ENCODE measurements around the gene ST8SIA2.
"Not testable (repeated sequence)": the region's sequence is repeated elsewhere in the genome, so short reads cannot be mapped to it uniquely, and the experiment has no call there.

ST8SIA2 gene

GRCh38 chr15:92463352-92463751, 69.7 kb downstream of the ST8SIA2 start:
- no peak for TF ChIP-seq POLR2A (IDR thresholded peaks at IDR 0.05; ENCODE audit: low read length)
- TF ChIP-seq GATA1 (IDR thresholded peaks at IDR 0.05; ENCODE audit: low read depth, low read length), result no peak
- DNase-seq, result no peak

- no peak for DNase-seq
- TF ChIP-seq GATA1 (IDR thresholded peaks at IDR 0.05; ENCODE audit: low read depth, low read length), result no peak
- TF ChIP-seq POLR2A (IDR thresholded peaks at IDR 0.05; ENCODE audit: low read length), result no peak
Observed at GRCh38 chr15:92463826-92464225, 70.1 kb downstream of the ST8SIA2 start.

- no peak for TF ChIP-seq POLR2A (IDR thresholded peaks at IDR 0.05; ENCODE audit: low read length)
- no peak for TF ChIP-seq GATA1 (IDR thresholded peaks at IDR 0.05; ENCODE audit: low read depth, low read length)
- DNase-seq, result no peak
Observed at GRCh38 chr15:92466834-92467233, 73.2 kb downstream of the ST8SIA2 start.

GRCh38 chr15:92467245-92467644, 73.6 kb downstream of the ST8SIA2 start:
- TF ChIP-seq GATA1 (IDR thresholded peaks at IDR 0.05; ENCODE audit: low read depth, low read length) (no peak), POLR2A (IDR thresholded peaks at IDR 0.05; ENCODE audit: low read length) (no peak)
- DNase-seq, result no peak

- no peak for TF ChIP-seq POLR2A (IDR thresholded peaks at IDR 0.05; ENCODE audit: low read length)
- no peak for TF ChIP-seq GATA1 (IDR thresholded peaks at IDR 0.05; ENCODE audit: low read depth, low read length)
- DNase-seq, result no peak
Observed at GRCh38 chr15:92468991-92469390, 75.3 kb downstream of the ST8SIA2 start.

- TF ChIP-seq POLR2A (IDR thresholded peaks at IDR 0.05; ENCODE audit: low read length) (no peak), GATA1 (IDR thresholded peaks at IDR 0.05; ENCODE audit: low read depth, low read length) (no peak)
- no peak for DNase-seq
Observed at GRCh38 chr15:92471288-92471687, 77.6 kb downstream of the ST8SIA2 start.

- DNase-seq, result no peak
- TF ChIP-seq GATA1 (IDR thresholded peaks at IDR 0.05; ENCODE audit: low read depth, low read length) (no peak), POLR2A (IDR thresholded peaks at IDR 0.05; ENCODE audit: low read length) (no peak)
Observed at GRCh38 chr15:92473756-92474155, 80.1 kb downstream of the ST8SIA2 start.

- not testable (repeated sequence) for DNase-seq
Observed at GRCh38 chr15:92479730-92480129, 86.0 kb downstream of the ST8SIA2 start.

- no peak for TF ChIP-seq POLR2A (IDR thresholded peaks at IDR 0.05; ENCODE audit: low read length)
- TF ChIP-seq GATA1 (IDR thresholded peaks at IDR 0.05; ENCODE audit: low read depth, low read length), result no peak
Observed at GRCh38 chr15:92480361-92480760, 86.7 kb downstream of the ST8SIA2 start.

GRCh38 chr15:92485441-92485840, 91.8 kb downstream of the ST8SIA2 start:
- DNase-seq, result no peak
- TF ChIP-seq POLR2A (IDR thresholded peaks at IDR 0.05; ENCODE audit: low read length) (no peak), GATA1 (IDR thresholded peaks at IDR 0.05; ENCODE audit: low read depth, low read length) (no peak)

More at GRCh38 chr15:92480361-92480760, 86.7 kb downstream of the ST8SIA2 start:
- DNase-seq, result no peak

GRCh38 chr15:92492551-92493115, 99.0 kb downstream of the ST8SIA2 start:
- DNase-seq, result no peak
- no peak for TF ChIP-seq POLR2A (IDR thresholded peaks at IDR 0.05; ENCODE audit: low read length)
- TF ChIP-seq GATA1 (IDR thresholded peaks at IDR 0.05; ENCODE audit: low read depth, low read length), result no peak

GRCh38 chr15:92494806-92495336, 101.2 kb downstream of the ST8SIA2 start:
- DNase-seq, result no peak
- TF ChIP-seq GATA1 (IDR thresholded peaks at IDR 0.05; ENCODE audit: low read depth, low read length) (no peak), POLR2A (IDR thresholded peaks at IDR 0.05; ENCODE audit: low read length) (no peak)

GRCh38 chr15:92495446-92495845, 101.8 kb downstream of the ST8SIA2 start:
- TF ChIP-seq POLR2A (IDR thresholded peaks at IDR 0.05; ENCODE audit: low read length), result no peak
- no peak for TF ChIP-seq GATA1 (IDR thresholded peaks at IDR 0.05; ENCODE audit: low read depth, low read length)
- no peak for DNase-seq

- no peak for DNase-seq
- TF ChIP-seq GATA1 (IDR thresholded peaks at IDR 0.05; ENCODE audit: low read depth, low read length) (no peak), POLR2A (IDR thresholded peaks at IDR 0.05; ENCODE audit: low read length) (no peak)
Observed at GRCh38 chr15:92499731-92500530, 106.2 kb downstream of the ST8SIA2 start.

- TF ChIP-seq POLR2A (IDR thresholded peaks at IDR 0.05; ENCODE audit: low read length) (no peak), GATA1 (IDR thresholded peaks at IDR 0.05; ENCODE audit: low read depth, low read length) (no peak)
Observed at GRCh38 chr15:92502336-92502735, 108.7 kb downstream of the ST8SIA2 start.

More at GRCh38 chr15:92502336-92502735, 108.7 kb downstream of the ST8SIA2 start:
- DNase-seq, result no peak

Measured in erythroblast (primary cell).